NCI-H2029 treated with DMSO at 0.1 percent for 48 hours (cell line): ENCODE data around the gene CSNK2B.
"Not testable (repeated sequence)": the region's sequence is repeated elsewhere in the genome, so short reads cannot be mapped to it uniquely, and the experiment has no call there.

Experiments used
- DNase-seq: peaks from one replicate; lab custom pipeline; 2025; lab: John Stamatoyannopoulos, UW

Gene CSNK2B

GRCh38 chr6:31687860-31688693 lies 22.2 kb downstream of the CSNK2B start:
- DNase-seq = no peak

GRCh38 chr6:31689249-31690110 lies 23.6 kb downstream of the CSNK2B start:
- DNase-seq = no peak

- no peak for DNase-seq
Observed at GRCh38 chr6:31690231-31691077, 24.6 kb downstream of the CSNK2B start.

GRCh38 chr6:31691078-31691463 lies 25.2 kb downstream of the CSNK2B start:
- DNase-seq = no peak

GRCh38 chr6:31691564-31692108 lies 25.8 kb downstream of the CSNK2B start:
- DNase-seq = no peak

- no peak for DNase-seq
Observed at GRCh38 chr6:31692353-31692752, 26.5 kb downstream of the CSNK2B start.

- DNase-seq = no peak
Observed at GRCh38 chr6:31692886-31693285, 27.0 kb downstream of the CSNK2B start.

GRCh38 chr6:31693535-31693934 lies 27.7 kb downstream of the CSNK2B start:
- no peak for DNase-seq

- DNase-seq = peak; percentile 13
Observed at GRCh38 chr6:31697555-31697954, 31.7 kb downstream of the CSNK2B start.

- DNase-seq = no peak
Observed at GRCh38 chr6:31700740-31701401, 35.0 kb downstream of the CSNK2B start.

GRCh38 chr6:31701666-31702404 lies 36.0 kb downstream of the CSNK2B start:
- DNase-seq = peak; percentile 39

- peak; percentile 23 for DNase-seq
Observed at GRCh38 chr6:31702405-31702818, 36.5 kb downstream of the CSNK2B start.

- DNase-seq = peak; percentile 88
Observed at GRCh38 chr6:31702819-31703716, 37.2 kb downstream of the CSNK2B start, which contains the start of gene ABHD16A. Gene ABHD16A, minus strand, starts transcription at chr6:31703324. Its CDS starts 43 bp downstream, at chr6:31703281.

GRCh38 chr6:31705931-31706330 lies 40.1 kb downstream of the CSNK2B start:
- no peak for DNase-seq

- no peak for DNase-seq
Observed at GRCh38 chr6:31706599-31706998, 40.7 kb downstream of the CSNK2B start, which contains the start of gene LY6G6F. Gene LY6G6F, plus strand, starts transcription at chr6:31706866. Its CDS starts 41 bp downstream, at chr6:31706907.

GRCh38 chr6:31707701-31708100 lies 41.8 kb downstream of the CSNK2B start:
- no peak for DNase-seq

- DNase-seq = no peak
Observed at GRCh38 chr6:31708224-31708623, 42.3 kb downstream of the CSNK2B start.

GRCh38 chr6:31709157-31709556 lies 43.3 kb downstream of the CSNK2B start:
- DNase-seq = not testable (repeated sequence)
